ENCODE results near the gene EREG. TPM values are rescaled to one million over a fixed set of nuclear protein-coding genes. Genes with fewer than 3 reads are reported as not detected.

EREG gene
- total RNA-seq, 1 experiment from 2014 or later: not detected

DNA sequence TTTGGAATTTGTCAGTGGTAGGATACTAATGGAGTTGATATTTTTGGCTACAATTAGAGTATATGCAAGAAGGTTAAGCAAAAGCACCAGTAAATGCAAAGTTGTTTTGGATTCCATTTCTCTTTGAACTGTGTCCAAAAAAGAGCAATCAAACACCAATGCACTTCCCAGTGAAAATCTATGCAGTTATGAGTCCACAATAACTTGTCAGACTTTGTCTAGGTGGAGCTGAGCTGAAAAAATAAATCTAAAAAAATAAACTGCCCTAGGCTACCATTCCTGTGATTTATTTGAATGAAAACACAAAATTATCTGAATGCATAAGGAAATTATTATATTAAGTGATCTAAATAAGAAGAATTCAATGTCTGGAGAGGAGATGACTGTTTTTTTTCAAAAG lies 42.9 kb downstream of the EREG start:
- Histone ChIP-seq H2BK5ac (ENCODE audit: insufficient read length, low read length) (no peak overlapping the region), H3K56ac (ENCODE audit: insufficient read length, low read depth, low read length) (no peak overlapping the region), H3K4ac (ENCODE audit: low read depth, low read length) (no peak overlapping the region), H3K14ac (ENCODE audit: insufficient read depth, low read length) (no peak overlapping the region), H3K79me1 (ENCODE audit: insufficient read depth, low read depth, low read length, poor library complexity, severe bottlenecking) (no peaks in the 10 kb centered on the region), H2AFZ (ENCODE audit: low read length) (no peak overlapping the region), H2BK12ac (ENCODE audit: insufficient read length, low read depth, low read length) (no peak overlapping the region), H3K18ac (ENCODE audit: insufficient read length, low read depth, low read length) (no peak overlapping the region), H3K23ac (ENCODE audit: insufficient read length, low read depth, low read length) (no peak overlapping the region), H4K20me1 (ENCODE audit: control insufficient read depth, insufficient read depth, insufficient read length) (no peaks in the 10 kb centered on the region), H3K27me3 (ENCODE audit: insufficient read depth, low read length) (no peaks in the 10 kb centered on the region), H4K91ac (ENCODE audit: insufficient read length, low read depth, low read length) (no peak overlapping the region), H4K8ac (replicated peaks; ENCODE audit: insufficient read length, low read depth, low read length) (no peak overlapping the region), H3K27ac (ENCODE audit: insufficient read length, low read depth, low read length) (no peak overlapping the region), H3K23me2 (ENCODE audit: insufficient read length, low read depth, low read length, poor library complexity, severe bottlenecking) (no peaks in the 10 kb centered on the region), H3K9me3 (ENCODE audit: control insufficient read depth, low read depth, low read length) (no peaks in the 10 kb centered on the region), H3T11ph (ENCODE audit: low read length) (no peak overlapping the region), H2BK120ac (ENCODE audit: low read depth, low read length, poor library complexity, severe bottlenecking) (no peak overlapping the region), H3K9ac (ENCODE audit: extremely low read depth, insufficient read length, low read length) (no peak overlapping the region), H2BK20ac (ENCODE audit: low read depth, low read length, poor library complexity, severe bottlenecking) (no peak overlapping the region), H3K4me1 (ENCODE audit: insufficient read depth, low read length) (no peaks in the 10 kb centered on the region; the same call in 1 of the 2 replicates), H4K5ac (ENCODE audit: insufficient read length, low read depth, low read length) (no peak overlapping the region), H3K79me2 (ENCODE audit: insufficient read depth, low read length) (no peaks in the 10 kb centered on the region), H2BK15ac (ENCODE audit: low read depth, low read length) (no peak overlapping the region), H2AK5ac (ENCODE audit: insufficient read length, low read length) (no peak overlapping the region), H3K4me2 (ENCODE audit: insufficient read depth, insufficient read length, low read length) (no peak overlapping the region)
- Mint-ChIP-seq H3K27me3 (ENCODE audit: low read depth) (no peaks in the 10 kb centered on the region), H3K4me1 (peaks cover 12 to 13% of the 10 kb centered on the region in 2 experiments; a peak in 3 of 4 replicates), H3K4me3 (no peak overlapping the region), H3K27ac (no peak overlapping the region), H3K36me3 (ENCODE audit: insufficient read depth in 1 of 3, low read depth in 3 of 3) (no peaks in the 10 kb centered on the region), H3K9me3 (no peaks in the 10 kb centered on the region)
- TF ChIP-seq, protein P1, sequence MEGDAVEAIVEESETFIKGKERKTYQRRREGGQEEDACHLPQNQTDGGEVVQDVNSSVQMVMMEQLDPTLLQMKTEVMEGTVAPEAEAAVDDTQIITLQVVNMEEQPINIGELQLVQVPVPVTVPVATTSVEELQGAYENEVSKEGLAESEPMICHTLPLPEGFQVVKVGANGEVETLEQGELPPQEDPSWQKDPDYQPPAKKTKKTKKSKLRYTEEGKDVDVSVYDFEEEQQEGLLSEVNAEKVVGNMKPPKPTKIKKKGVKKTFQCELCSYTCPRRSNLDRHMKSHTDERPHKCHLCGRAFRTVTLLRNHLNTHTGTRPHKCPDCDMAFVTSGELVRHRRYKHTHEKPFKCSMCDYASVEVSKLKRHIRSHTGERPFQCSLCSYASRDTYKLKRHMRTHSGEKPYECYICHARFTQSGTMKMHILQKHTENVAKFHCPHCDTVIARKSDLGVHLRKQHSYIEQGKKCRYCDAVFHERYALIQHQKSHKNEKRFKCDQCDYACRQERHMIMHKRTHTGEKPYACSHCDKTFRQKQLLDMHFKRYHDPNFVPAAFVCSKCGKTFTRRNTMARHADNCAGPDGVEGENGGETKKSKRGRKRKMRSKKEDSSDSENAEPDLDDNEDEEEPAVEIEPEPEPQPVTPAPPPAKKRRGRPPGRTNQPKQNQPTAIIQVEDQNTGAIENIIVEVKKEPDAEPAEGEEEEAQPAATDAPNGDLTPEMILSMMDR (conservative IDR thresholded peaks at IDR 0.05): no peak
- no peak for DNase-seq
